ENCODE measurements around the gene CACNB2.

The CACNB2 gene

GRCh38 chr10:18233775-18234174, 93.6 kb downstream of the CACNB2 start:
- DNase-seq = no peak

- no peak for DNase-seq
These were observed 95.3 kb downstream of the CACNB2 start for GRCh38 chr10:18235477-18235876.

GRCh38 chr10:18236756-18237155, 96.5 kb downstream of the CACNB2 start:
- no peak for DNase-seq

- DNase-seq = peak; percentile 58
These were observed 98.8 kb downstream of the CACNB2 start for GRCh38 chr10:18238870-18239485.

GRCh38 chr10:18240185-18240882, 100.1 kb downstream of the CACNB2 start:
- no peak for DNase-seq

GRCh38 chr10:18246967-18247366, 106.7 kb downstream of the CACNB2 start:
- no peak for DNase-seq

GRCh38 chr10:18252086-18252485, 111.9 kb downstream of the CACNB2 start:
- DNase-seq = no peak

GRCh38 chr10:18254086-18254485, 113.9 kb downstream of the CACNB2 start:
- peak; percentile 29 for DNase-seq

- no peak for DNase-seq
These were observed 114.5 kb downstream of the CACNB2 start for GRCh38 chr10:18254692-18255091.

GRCh38 chr10:18260310-18260922, 120.2 kb downstream of the CACNB2 start:
- DNase-seq = no peak

GRCh38 chr10:18261063-18261610, 120.9 kb downstream of the CACNB2 start:
- DNase-seq = no peak

- no peak for DNase-seq
These were observed 121.6 kb downstream of the CACNB2 start for GRCh38 chr10:18261768-18262231.

GRCh38 chr10:18264466-18265050, 124.3 kb downstream of the CACNB2 start:
- DNase-seq = no peak

GRCh38 chr10:18268005-18268404, 127.8 kb downstream of the CACNB2 start:
- DNase-seq = no peak

- DNase-seq = no peak
These were observed 131.3 kb downstream of the CACNB2 start for GRCh38 chr10:18271491-18271890.

- DNase-seq = no peak
These were observed 132.8 kb downstream of the CACNB2 start for GRCh38 chr10:18273039-18273438.

- DNase-seq = no peak
These were observed 138.0 kb downstream of the CACNB2 start for GRCh38 chr10:18278181-18278580.

GRCh38 chr10:18279173-18279572, 138.9 kb downstream of the CACNB2 start:
- peak; percentile 44 for DNase-seq

GRCh38 chr10:18282094-18282493, 141.9 kb downstream of the CACNB2 start:
- no peak for DNase-seq

- no peak for DNase-seq
These were observed 150.6 kb downstream of the CACNB2 start for GRCh38 chr10:18290651-18291313.

GRCh38 chr10:18293536-18294510, 153.6 kb downstream of the CACNB2 start:
- DNase-seq = peak; percentile 13

- DNase-seq = no peak
These were observed 154.4 kb downstream of the CACNB2 start for GRCh38 chr10:18294633-18295032.

All from fibroblast of upper back skin (primary cell).